AG10803 (cell line): Measurements from ENCODE around the gene SLC2A5.

Experiments used
- DNase-seq: peaks from one replicate; pipeline ENCODE4 v3.0.0; 2010; ENCODE audit warnings: low read depth
- H3K4me3 ChIP-seq: 2 replicates; pipeline ENCODE4 v1.5.1; 2011; ENCODE audit warnings: mild to moderate bottlenecking, low read length, control low read depth
- CTCF ChIP-seq: conservative IDR thresholded peaks from 2 replicates; pipeline ENCODE4 v1.5.1; 2011; ENCODE audit warnings: mild to moderate bottlenecking, low read length, control low read depth, inconsistent platforms

Gene SLC2A5

DNA sequence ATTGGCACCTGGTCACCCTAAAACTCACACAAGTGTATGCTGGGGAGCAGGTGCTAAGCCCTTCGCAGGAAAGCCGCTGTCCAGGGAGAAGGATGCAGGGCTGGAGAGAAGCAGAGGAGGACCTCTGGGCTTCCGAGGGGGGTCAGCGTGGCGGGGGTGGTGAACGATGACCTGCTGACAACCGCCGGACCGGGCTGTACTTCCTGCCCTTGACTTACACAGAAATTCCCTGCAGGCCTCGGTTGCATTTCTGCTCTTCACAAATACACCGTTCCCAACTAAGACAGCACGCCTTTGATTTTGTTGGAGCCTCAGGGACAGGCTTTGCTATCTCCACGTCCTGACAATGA lies 80.8 kb downstream of the SLC2A5 start:
- H3K4me3 ChIP-seq = no peak overlapping the region
- DNase-seq = no peak
- no peak for TF ChIP-seq CTCF

GRCh38 chr1:8987881-8988617 lies 81.4 kb downstream of the SLC2A5 start:
- no peak overlapping the region for H3K4me3 ChIP-seq
- TF ChIP-seq CTCF = peak; percentile 96
- DNase-seq = peak; percentile 42

GRCh38 chr1:8986814-8987190 lies 82.6 kb downstream of the SLC2A5 start:
- H3K4me3 ChIP-seq = no peak overlapping the region
- DNase-seq = no peak
- TF ChIP-seq CTCF = no peak

DNA sequence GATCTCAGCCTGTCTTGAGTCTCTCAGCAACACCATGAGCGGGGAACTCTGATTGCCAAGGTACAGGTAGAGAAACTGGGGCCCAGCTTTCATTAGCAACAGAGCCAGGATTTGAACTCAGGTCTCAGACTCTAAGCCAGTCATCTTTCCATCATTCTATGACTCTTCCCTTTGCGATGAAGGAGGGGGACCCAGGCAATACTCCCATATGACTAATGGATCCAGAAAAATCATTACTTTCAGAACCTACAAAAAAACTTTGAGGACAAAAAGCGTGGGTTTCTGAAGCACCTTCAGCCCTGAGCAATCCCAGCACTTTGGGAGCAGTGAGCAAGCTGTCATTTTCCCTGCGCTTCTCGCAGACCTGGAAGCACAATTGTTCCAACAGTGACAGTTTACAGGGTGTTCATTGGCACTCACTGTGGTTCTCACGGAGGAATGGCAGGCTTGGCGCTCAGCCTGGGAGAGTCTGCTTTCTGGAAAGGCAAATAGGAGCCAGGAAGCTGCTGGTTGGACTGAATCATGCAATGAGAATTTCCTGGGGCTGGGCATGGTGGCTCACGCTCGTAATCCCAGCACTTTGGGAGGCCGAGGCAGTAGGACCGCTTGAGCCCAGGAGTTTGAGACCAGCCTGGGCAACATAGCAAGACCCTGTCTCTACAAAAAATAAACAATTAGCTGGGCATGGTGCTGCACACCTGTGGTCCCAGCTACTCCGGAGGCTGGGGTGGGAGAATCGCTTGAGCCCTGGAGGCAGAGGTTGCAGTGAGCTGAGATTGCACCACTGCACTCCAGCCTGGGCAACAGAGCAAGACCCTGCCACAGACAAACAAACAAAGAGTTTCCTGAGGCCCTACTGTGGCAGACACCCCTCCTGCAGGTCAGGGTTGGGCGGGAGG lies 83.3 kb downstream of the SLC2A5 start:
- no peak overlapping the region for H3K4me3 ChIP-seq
- peak; percentile 97 for DNase-seq
- no peak for TF ChIP-seq CTCF
